Stomach (tissue), 4 donors: ENCODE results near the gene RNF115.

ENCODE experiments used
- POLR2A ChIP-seq, 4 donors: fragments of 450-650 bp; IDR thresholded peaks; one replicate each; pipeline ENCODE4 v1.6.1; 2016; ENCODE audit warnings: antibody characterized with exemption in 4 of 4, control low read depth in 2 of 4, mild to moderate bottlenecking in 1 of 4, moderate library complexity in 1 of 4
- TF ChIP-seq, protein P1 (sequence below), 7 experiments: fragments of 450-650 bp in 4 of 7; fragments of 200-600 bp in 3 of 7; sonication (generic) in 3 of 7; IDR thresholded peaks; one replicate each; pipeline ENCODE4 v1.5.1; 2016 to 2019; ENCODE audit warnings: antibody characterized with exemption in 7 of 7, control low read depth in 2 of 7, mild to moderate bottlenecking in 1 of 7

DNA sequence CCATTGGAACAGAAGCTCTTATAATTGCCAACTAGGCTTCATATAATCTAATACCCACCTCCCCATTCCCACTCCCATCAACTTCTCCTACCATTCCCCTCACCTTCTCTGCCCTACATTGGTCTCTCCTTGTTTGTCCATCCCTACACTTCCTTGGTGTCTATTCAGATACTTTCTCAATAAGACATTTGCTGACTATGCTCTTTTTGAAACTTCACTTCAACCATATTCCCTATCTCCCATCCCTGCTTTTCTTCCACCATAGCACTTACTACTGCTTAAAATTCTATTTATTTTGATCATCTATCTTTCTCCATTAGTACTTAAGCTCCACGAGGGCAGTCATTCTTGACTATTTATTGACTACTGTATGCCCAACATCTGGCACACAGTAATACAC is 64.2 kb downstream of the RNF115 start:
- TF ChIP-seq, protein P1, sequence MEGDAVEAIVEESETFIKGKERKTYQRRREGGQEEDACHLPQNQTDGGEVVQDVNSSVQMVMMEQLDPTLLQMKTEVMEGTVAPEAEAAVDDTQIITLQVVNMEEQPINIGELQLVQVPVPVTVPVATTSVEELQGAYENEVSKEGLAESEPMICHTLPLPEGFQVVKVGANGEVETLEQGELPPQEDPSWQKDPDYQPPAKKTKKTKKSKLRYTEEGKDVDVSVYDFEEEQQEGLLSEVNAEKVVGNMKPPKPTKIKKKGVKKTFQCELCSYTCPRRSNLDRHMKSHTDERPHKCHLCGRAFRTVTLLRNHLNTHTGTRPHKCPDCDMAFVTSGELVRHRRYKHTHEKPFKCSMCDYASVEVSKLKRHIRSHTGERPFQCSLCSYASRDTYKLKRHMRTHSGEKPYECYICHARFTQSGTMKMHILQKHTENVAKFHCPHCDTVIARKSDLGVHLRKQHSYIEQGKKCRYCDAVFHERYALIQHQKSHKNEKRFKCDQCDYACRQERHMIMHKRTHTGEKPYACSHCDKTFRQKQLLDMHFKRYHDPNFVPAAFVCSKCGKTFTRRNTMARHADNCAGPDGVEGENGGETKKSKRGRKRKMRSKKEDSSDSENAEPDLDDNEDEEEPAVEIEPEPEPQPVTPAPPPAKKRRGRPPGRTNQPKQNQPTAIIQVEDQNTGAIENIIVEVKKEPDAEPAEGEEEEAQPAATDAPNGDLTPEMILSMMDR (IDR thresholded peaks at IDR 0.05): no peak
- TF ChIP-seq POLR2A (IDR thresholded peaks at IDR 0.05): no peak
